Activated B cell treated with CpG ODN at 0.5 μM for 24 hours (primary cell): ENCODE results near the gene CEP55. TPM values are rescaled to one million over a fixed set of nuclear protein-coding genes. Genes with fewer than 3 reads are reported as not detected.
A peak's percentile ranks its signal among the peaks of the same experiment; 100 is the strongest.
"Not testable (repeated sequence)": the region's sequence is repeated elsewhere in the genome, so short reads cannot be mapped to it uniquely, and the experiment has no call there.

Experiments used
- ATAC-seq: fragments of 200-7000 bp; cut with Tn5 transposase; one replicate; pipeline ENCODE4 v1.10.0; 2021; ENCODE audit warnings: low read depth, mild to moderate bottlenecking, moderate library complexity
- CTCF ChIA-PET: fragments of 350-600 bp; sonication (Branson Sonifier 250); formaldehyde crosslinking; loops from one replicate; lab custom pipeline; 2021; ENCODE audit warnings: antibody characterized with exemption; lab: Charles Lee
- POLR2A ChIA-PET: fragments of 350-600 bp; sonication (Branson Sonifier 250); formaldehyde crosslinking; loops from one replicate; lab custom pipeline; 2021; ENCODE audit warnings: antibody characterized with exemption; lab: Charles Lee
- DNase-seq: peaks from one replicate; pipeline ENCODE4 v3.0.0; 2022
- H3K27ac Mint-ChIP-seq: one replicate; pipeline ENCODE4 v1.8.0; 2020; ENCODE audit warnings: mixed read lengths
- H3K27me3 Mint-ChIP-seq: one replicate; pipeline ENCODE4 v1.8.0; 2021; ENCODE audit warnings: mixed read lengths
- H3K36me3 Mint-ChIP-seq: one replicate; pipeline ENCODE4 v1.8.0; 2021; ENCODE audit warnings: low read depth, mixed read lengths
- H3K4me1 Mint-ChIP-seq: one replicate; pipeline ENCODE4 v1.8.0; 2021; ENCODE audit warnings: mixed read lengths
- H3K4me3 Mint-ChIP-seq: one replicate; pipeline ENCODE4 v1.8.0; 2020; ENCODE audit warnings: mild to moderate bottlenecking, mixed read lengths
- H3K9me3 Mint-ChIP-seq: one replicate; pipeline ENCODE4 v1.8.0; 2020; ENCODE audit warnings: mixed read lengths
- CTCF ChIP-seq: fragments of 200-600 bp; IDR thresholded peaks from one replicate; pipeline ENCODE4 v1.8.0; 2022; ENCODE audit warnings: antibody characterized with exemption, mild to moderate bottlenecking
- intact Hi-C: fragments of 100-400 bp; cut with micrococcal nuclease; formaldehyde crosslinking; loops from one replicate; pipeline ENCODE4 v1.15.1; 2024
- total RNA-seq: library from RNA; stranded (reverse); gene quantifications from 2 replicates; pipeline ENCODE4 v1.2.3, GENCODE V29; 2022

CEP55 gene
- total RNA-seq, 1 donor from 2014 or later: 1.6 TPM

- no peaks in the 10 kb centered on the region for H3K4me1 Mint-ChIP-seq
- H3K27me3 Mint-ChIP-seq: peaks cover 5% of the 10 kb centered on the region
- no peaks in the 10 kb centered on the region for H3K36me3 Mint-ChIP-seq
- TF ChIP-seq CTCF: no peak
- intact Hi-C loops: no loop called here
- H3K4me3 Mint-ChIP-seq: no peak overlapping the region
- ChIA-PET POLR2A (no interaction called here), CTCF (no interaction called here)
- ATAC-seq: no peak
- DNase-seq: no peak
- no peak overlapping the region for H3K27ac Mint-ChIP-seq
- no peaks in the 10 kb centered on the region for H3K9me3 Mint-ChIP-seq
Observed at GRCh38 chr10:93541402-93542357, 45.3 kb downstream of the CEP55 start.

- H3K27me3 Mint-ChIP-seq: peaks cover 5% of the 10 kb centered on the region
- H3K4me1 Mint-ChIP-seq: no peaks in the 10 kb centered on the region
- H3K4me3 Mint-ChIP-seq: no peak overlapping the region
- no peaks in the 10 kb centered on the region for H3K36me3 Mint-ChIP-seq
- ChIA-PET POLR2A (no interaction called here), CTCF (interaction anchor here (0.9 kb wide), 1 partner anchor 274 kb away, joined by 4 read pairs; no protein-coding TSS in a partner anchor)
- no peak for TF ChIP-seq CTCF
- DNase-seq (no peak), ATAC-seq (no peak)
- no peaks in the 10 kb centered on the region for H3K9me3 Mint-ChIP-seq
- no peak overlapping the region for H3K27ac Mint-ChIP-seq
- intact Hi-C loops: no loop called here
Observed at GRCh38 chr10:93542358-93542791, 46.0 kb downstream of the CEP55 start.

DNA sequence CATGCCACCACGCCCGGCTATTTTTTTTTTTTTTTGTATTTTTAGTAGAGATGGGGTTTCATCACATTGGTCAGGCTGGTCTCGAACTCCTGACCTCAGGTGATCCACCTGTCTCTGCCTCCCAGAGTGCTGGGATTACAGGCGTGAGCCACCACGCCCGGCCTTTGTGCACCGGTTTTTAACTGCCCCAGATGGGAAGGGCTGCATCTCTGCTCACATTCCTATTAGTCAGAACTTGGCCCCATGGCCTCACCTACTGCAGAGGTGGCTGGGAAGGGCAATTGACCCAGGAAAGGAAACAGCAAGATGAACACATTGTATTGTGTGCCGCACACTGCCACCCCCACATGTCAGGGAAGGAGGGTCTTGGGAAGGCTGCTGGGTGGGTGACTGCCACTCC lies 50.6 kb downstream of the CEP55 start:
- ATAC-seq, CTCF ChIA-PET: not testable (repeated sequence)

GRCh38 chr10:93547522-93547921 lies 51.1 kb downstream of the CEP55 start:
- DNase-seq: no peak
- Mint-ChIP-seq H3K9me3 (no peaks in the 10 kb centered on the region), H3K4me3 (no peak overlapping the region), H3K27me3 (peaks cover 3% of the 10 kb centered on the region), H3K36me3 (no peaks in the 10 kb centered on the region), H3K27ac (peak overlapping the region; percentile 11), H3K4me1 (no peaks in the 10 kb centered on the region)
- no peak for ATAC-seq
- no peak for TF ChIP-seq CTCF
- ChIA-PET POLR2A (no interaction called here), CTCF (no interaction called here)
- intact Hi-C loops: no loop called here

More for the DNA sequence above, 50.6 kb downstream of the CEP55 start:
- POLR2A ChIA-PET, intact Hi-C loops, DNase-seq, H3K27ac Mint-ChIP-seq, H3K36me3 Mint-ChIP-seq, H3K4me3 Mint-ChIP-seq, H3K9me3 Mint-ChIP-seq, H3K27me3 Mint-ChIP-seq, H3K4me1 Mint-ChIP-seq: not testable (repeated sequence)

- Mint-ChIP-seq H3K4me1 (no peaks in the 10 kb centered on the region), H3K27me3 (peaks cover 3% of the 10 kb centered on the region), H3K4me3 (no peak overlapping the region), H3K9me3 (no peaks in the 10 kb centered on the region), H3K36me3 (no peaks in the 10 kb centered on the region), H3K27ac (no peak overlapping the region)
- no peak for DNase-seq
- ChIA-PET CTCF (no interaction called here), POLR2A (no interaction called here)
- TF ChIP-seq CTCF: no peak
- no peak for ATAC-seq
- intact Hi-C loops: no loop called here
Observed at GRCh38 chr10:93548376-93549071, 52.1 kb downstream of the CEP55 start.
